ENCODE measurements around the gene MAS1L. TPM values are rescaled to one million over a fixed set of nuclear protein-coding genes. Genes with fewer than 3 reads are reported as not detected.

Gene MAS1L
- total RNA-seq, 6 experiments from 2014 or later, result not detected

- H3K4me1 Mint-ChIP-seq (ENCODE audit: low read depth), result no peaks in the 10 kb centered on the region
- H3K27ac Mint-ChIP-seq, result no peak overlapping the region
- no peak for TF ChIP-seq CTCF (IDR thresholded peaks at IDR 0.05)
- no peaks in the 10 kb centered on the region for H3K36me3 Mint-ChIP-seq (ENCODE audit: low read depth)
- no peak overlapping the region for H3K4me3 Mint-ChIP-seq
- DNase-seq, result no peak
- no peaks in the 10 kb centered on the region for H3K27me3 Mint-ChIP-seq (ENCODE audit: insufficient read depth)
- peaks cover 10% of the 10 kb centered on the region for H3K9me3 Mint-ChIP-seq
These were observed 31.7 kb upstream of the MAS1L start for GRCh38 chr6:29519291-29520010.

DNA sequence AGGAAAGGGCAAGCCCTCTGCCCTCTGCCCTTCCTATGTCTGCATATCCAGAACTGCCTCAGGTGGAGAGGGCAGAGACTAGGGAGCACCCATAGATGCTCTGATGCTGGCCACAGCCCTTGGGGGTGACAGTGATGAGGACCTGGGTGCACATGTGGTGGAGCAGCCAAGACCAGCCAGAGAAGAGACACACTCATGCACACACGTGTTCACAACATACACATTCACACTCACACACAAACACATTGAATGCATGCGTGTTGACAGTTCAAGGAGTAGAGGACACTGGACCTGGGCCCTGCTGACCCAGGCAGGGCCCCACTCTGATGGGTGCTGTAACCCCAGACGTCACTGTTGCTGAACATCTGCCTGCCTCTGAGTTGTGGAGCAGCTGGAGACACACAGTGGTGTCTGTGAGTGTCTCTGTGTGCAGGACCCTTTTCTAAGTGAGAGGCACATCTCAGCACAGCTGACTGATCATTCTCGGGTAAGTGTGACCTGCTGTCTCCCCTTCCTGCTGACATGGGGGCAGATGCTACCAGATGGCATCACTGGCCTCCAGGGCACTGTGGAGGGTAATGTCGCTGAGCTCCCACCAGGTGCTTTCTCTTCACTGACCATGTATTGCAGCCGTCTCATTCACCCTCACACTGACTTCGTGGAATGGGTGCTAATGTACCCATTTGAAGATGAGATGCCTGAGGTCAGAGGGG lies 30.1 kb upstream of the MAS1L start:
- no peak for DNase-seq
- no peaks in the 10 kb centered on the region for H3K4me1 Mint-ChIP-seq (ENCODE audit: low read depth)
- H3K27ac Mint-ChIP-seq, result no peak overlapping the region
- no peaks in the 10 kb centered on the region for H3K36me3 Mint-ChIP-seq (ENCODE audit: low read depth)
- H3K9me3 Mint-ChIP-seq, result peaks cover 10% of the 10 kb centered on the region
- no peaks in the 10 kb centered on the region; the same call in 1 of the 2 replicates for H3K27me3 Mint-ChIP-seq (ENCODE audit: insufficient read depth)
- H3K4me3 Mint-ChIP-seq, result no peak overlapping the region
- no peak for TF ChIP-seq CTCF (IDR thresholded peaks at IDR 0.05)

DNA sequence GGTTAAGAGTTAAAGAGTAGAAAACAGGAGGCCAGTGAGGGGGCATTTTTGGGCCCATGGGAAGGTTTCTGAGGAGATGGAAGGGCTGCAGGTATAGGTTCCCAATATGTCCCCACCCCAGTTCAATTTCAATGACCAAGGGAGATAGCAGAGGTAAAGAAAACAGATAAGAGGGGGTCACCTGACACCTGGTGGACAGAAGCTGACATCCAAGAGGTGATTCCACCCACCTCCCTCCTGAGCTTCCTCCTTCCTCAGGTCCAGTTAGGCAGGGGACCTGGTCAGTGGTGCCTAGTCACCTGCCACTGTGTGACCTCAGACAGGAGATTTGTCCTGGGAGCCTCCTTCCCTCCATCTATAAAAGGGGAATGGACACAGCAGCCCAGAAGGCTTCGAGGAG lies 29.5 kb upstream of the MAS1L start:
- Mint-ChIP-seq H3K27ac (no peak overlapping the region), H3K27me3 (ENCODE audit: insufficient read depth) (no peaks in the 10 kb centered on the region; the same call in 1 of the 2 replicates), H3K4me1 (ENCODE audit: low read depth) (no peaks in the 10 kb centered on the region)

DNA sequence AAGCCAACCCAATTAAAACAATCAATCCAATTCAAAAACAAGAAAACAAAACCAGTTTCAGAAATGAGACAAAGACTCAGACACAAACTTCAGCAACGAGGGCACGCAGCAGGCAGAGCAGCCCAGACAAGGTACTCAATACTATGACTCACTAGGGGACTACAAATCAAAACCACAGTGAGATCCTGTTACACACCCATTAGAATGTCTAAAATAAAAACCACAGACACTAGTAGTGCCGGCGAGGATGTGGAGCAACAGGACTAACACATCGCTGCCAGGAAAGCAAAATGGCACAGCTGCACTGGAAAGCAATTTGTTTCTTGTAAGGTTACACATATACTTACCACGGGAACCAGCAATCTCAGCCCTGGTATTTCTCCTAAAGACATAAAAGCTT lies 28.4 kb upstream of the MAS1L start:
- Mint-ChIP-seq H3K9me3 (peaks cover 19% of the 10 kb centered on the region), H3K36me3 (ENCODE audit: low read depth) (no peaks in the 10 kb centered on the region), H3K27me3 (ENCODE audit: insufficient read depth) (no peaks in the 10 kb centered on the region; the same call in 1 of the 2 replicates), H3K27ac (no peak overlapping the region), H3K4me3 (no peak overlapping the region), H3K4me1 (ENCODE audit: low read depth) (no peaks in the 10 kb centered on the region)
- no peak for TF ChIP-seq CTCF (IDR thresholded peaks at IDR 0.05)
- DNase-seq, result no peak

More for the DNA sequence above, 29.5 kb upstream of the MAS1L start:
- Mint-ChIP-seq H3K9me3 (peaks cover 10% of the 10 kb centered on the region), H3K4me3 (no peak overlapping the region), H3K36me3 (ENCODE audit: low read depth) (no peaks in the 10 kb centered on the region)
- no peak for DNase-seq
- no peak for TF ChIP-seq CTCF (IDR thresholded peaks at IDR 0.05)

DNA sequence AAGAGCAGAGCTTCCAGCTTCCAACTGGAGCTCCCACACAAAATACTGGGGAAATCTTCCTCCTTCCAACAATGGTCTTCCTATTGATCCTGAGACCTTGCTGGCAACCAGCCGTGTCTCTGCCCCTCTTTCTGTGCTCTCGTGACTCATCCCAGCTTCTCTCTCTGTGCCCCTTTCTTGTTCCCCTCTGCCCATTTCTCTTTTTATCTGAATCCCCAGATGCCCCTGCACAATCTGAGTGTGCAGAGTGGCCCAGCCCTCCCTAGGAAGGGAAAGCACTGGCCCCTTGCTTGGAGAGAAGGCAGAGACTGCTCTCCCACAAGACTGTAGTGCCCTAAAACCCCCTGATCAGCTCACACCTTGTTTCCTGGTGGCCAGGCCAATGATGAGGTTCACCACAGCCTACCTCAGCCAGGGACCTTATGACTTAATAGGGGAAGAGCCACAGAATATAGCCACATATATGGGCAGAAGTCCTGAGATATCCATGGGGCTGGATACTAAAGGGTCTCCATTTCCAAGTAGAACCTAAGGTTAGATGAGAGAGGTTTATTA lies 23.1 kb upstream of the MAS1L start:
- no peaks in the 10 kb centered on the region for H3K4me1 Mint-ChIP-seq (ENCODE audit: low read depth)
- no peak for DNase-seq
- peaks cover 2% of the 10 kb centered on the region for H3K27me3 Mint-ChIP-seq (ENCODE audit: insufficient read depth)
- H3K27ac Mint-ChIP-seq, result no peak overlapping the region
- no peak overlapping the region for H3K4me3 Mint-ChIP-seq
- no peak for TF ChIP-seq CTCF (IDR thresholded peaks at IDR 0.05)
- H3K36me3 Mint-ChIP-seq (ENCODE audit: low read depth), result no peaks in the 10 kb centered on the region; the same call in 1 of the 2 replicates
- peaks cover 33% of the 10 kb centered on the region for H3K9me3 Mint-ChIP-seq
